Measurements from ENCODE around the gene COA3.

- TF ChIP-seq, protein P1, sequence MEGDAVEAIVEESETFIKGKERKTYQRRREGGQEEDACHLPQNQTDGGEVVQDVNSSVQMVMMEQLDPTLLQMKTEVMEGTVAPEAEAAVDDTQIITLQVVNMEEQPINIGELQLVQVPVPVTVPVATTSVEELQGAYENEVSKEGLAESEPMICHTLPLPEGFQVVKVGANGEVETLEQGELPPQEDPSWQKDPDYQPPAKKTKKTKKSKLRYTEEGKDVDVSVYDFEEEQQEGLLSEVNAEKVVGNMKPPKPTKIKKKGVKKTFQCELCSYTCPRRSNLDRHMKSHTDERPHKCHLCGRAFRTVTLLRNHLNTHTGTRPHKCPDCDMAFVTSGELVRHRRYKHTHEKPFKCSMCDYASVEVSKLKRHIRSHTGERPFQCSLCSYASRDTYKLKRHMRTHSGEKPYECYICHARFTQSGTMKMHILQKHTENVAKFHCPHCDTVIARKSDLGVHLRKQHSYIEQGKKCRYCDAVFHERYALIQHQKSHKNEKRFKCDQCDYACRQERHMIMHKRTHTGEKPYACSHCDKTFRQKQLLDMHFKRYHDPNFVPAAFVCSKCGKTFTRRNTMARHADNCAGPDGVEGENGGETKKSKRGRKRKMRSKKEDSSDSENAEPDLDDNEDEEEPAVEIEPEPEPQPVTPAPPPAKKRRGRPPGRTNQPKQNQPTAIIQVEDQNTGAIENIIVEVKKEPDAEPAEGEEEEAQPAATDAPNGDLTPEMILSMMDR (conservative IDR thresholded peaks at IDR 0.05; ENCODE audit: low read depth, low read length), result no peak
- no peak for TF ChIP-seq EZH2phosphoT487 (IDR thresholded peaks at IDR 0.05; ENCODE audit: borderline replicate concordance, low read length)
- TF ChIP-seq EZH2 (IDR thresholded peaks at IDR 0.05; ENCODE audit: low read length, unreplicated experiment), result no peak
These were observed 47.7 kb downstream of the COA3 start for GRCh38 chr17:42750739-42751344.

All from PC-3 (cell line).